ENCODE data around the gene CCN6. TPM values are rescaled to one million over a fixed set of nuclear protein-coding genes. Genes with fewer than 3 reads are reported as not detected.
"Not testable (repeated sequence)": the region's sequence is repeated elsewhere in the genome, so short reads cannot be mapped to it uniquely, and the experiment has no call there.

Gene CCN6
- total RNA-seq, 2 experiments from 2014 or later: not detected

DNA sequence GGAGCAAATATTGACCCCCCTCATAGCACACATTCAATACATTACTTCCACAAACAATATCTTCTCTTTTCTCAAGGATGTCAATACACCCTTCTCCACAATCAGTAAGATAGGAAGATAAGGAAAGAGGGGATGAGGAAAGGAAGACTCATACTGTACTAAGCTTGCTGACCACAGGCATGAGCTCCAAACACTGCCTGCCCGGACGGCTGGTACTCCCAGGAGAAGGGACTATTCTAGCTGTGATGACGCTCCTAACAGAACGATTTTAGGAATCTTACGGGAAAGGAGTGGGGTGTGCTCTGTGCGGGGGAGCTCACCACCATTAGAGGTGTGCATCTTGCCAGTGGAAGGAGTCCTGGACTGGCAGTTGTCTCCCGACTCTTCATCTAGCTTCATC lies 3.9 kb upstream of the CCN6 start:
- Mint-ChIP-seq H3K27ac (no peak overlapping the region), H3K27me3 (peaks cover 3% of the 10 kb centered on the region), H3K9me3 (no peaks in the 10 kb centered on the region), H3K4me3 (no peak overlapping the region), H3K36me3 (ENCODE audit: low read depth) (no peaks in the 10 kb centered on the region), H3K4me1 (ENCODE audit: low read depth) (no peaks in the 10 kb centered on the region)
- no peak overlapping the region for H3K4me3 ChIP-seq (ENCODE audit: low read length)
- no peaks in the 10 kb centered on the region for H3K4me1 ChIP-seq (ENCODE audit: insufficient read depth, low read length)
- ChIA-PET POLR2A (no interaction called here), CTCF (interaction anchor here (1.2 kb wide), 1 partner anchor 340 kb away, joined by 3 read pairs; no protein-coding TSS in a partner anchor)
- intact Hi-C loops (cut with DNase I, micrococcal nuclease): loop anchor here (10.0 kb wide), 4 partner anchors 55 to 1045 kb away; partner anchors contain the start of gene REV3L (in 1 of the 2)
- H3K27ac ChIP-seq (ENCODE audit: low read depth in 1 of 2, low read length in 2 of 2): no peak overlapping the region
- ATAC-seq (ENCODE audit: poor library complexity) (no peak), DNase-seq (no peak)
- no peaks in the 10 kb centered on the region for H3K9me3 ChIP-seq (ENCODE audit: control insufficient read depth in 1 of 2, insufficient read depth in 1 of 2, low read length in 2 of 2)
- TF ChIP-seq, protein P1, sequence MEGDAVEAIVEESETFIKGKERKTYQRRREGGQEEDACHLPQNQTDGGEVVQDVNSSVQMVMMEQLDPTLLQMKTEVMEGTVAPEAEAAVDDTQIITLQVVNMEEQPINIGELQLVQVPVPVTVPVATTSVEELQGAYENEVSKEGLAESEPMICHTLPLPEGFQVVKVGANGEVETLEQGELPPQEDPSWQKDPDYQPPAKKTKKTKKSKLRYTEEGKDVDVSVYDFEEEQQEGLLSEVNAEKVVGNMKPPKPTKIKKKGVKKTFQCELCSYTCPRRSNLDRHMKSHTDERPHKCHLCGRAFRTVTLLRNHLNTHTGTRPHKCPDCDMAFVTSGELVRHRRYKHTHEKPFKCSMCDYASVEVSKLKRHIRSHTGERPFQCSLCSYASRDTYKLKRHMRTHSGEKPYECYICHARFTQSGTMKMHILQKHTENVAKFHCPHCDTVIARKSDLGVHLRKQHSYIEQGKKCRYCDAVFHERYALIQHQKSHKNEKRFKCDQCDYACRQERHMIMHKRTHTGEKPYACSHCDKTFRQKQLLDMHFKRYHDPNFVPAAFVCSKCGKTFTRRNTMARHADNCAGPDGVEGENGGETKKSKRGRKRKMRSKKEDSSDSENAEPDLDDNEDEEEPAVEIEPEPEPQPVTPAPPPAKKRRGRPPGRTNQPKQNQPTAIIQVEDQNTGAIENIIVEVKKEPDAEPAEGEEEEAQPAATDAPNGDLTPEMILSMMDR (IDR thresholded peaks at IDR 0.05): no peak
- no peaks in the 10 kb centered on the region for H3K36me3 ChIP-seq (ENCODE audit: insufficient read depth, low read length)
- H3K27me3 ChIP-seq (ENCODE audit: control insufficient read depth in 1 of 2, insufficient read depth in 2 of 2, low read length in 2 of 2): no peaks in the 10 kb centered on the region

DNA sequence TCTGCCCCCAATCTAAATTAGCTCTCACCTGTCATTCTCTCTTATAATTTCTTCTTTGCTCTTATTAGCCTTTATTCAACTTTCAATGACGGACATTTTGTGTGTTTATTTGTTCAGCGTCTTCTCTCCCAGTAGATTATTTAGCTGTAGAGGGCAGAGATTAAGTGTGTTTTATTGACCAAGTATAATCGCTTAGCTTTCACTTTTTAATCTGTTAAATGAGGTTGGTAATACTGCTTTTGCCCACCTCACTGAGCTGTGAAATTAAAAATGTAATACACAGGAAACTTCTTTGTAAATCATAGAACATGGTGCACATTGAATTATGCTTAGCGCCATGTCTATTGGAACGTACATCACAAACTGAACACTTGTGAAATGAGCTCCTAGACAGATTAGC lies 3.5 kb upstream of the CCN6 start:
- H3K27me3 ChIP-seq (ENCODE audit: control insufficient read depth in 1 of 2, insufficient read depth in 2 of 2, low read length in 2 of 2): no peaks in the 10 kb centered on the region
- no peaks in the 10 kb centered on the region for H3K36me3 Mint-ChIP-seq (ENCODE audit: low read depth)
- CTCF ChIA-PET: interaction anchor here (1.1 to 1.2 kb wide), 2 partner anchors 14 to 340 kb away, joined by 3 read pairs; no protein-coding TSS in a partner anchor
- no peak overlapping the region for H3K4me3 ChIP-seq (ENCODE audit: low read length)
- no peaks in the 10 kb centered on the region for H3K9me3 Mint-ChIP-seq
- H3K4me1 ChIP-seq (ENCODE audit: insufficient read depth, low read length): no peaks in the 10 kb centered on the region
- H3K27me3 Mint-ChIP-seq: peaks cover 5% of the 10 kb centered on the region
- no peak overlapping the region for H3K27ac ChIP-seq (ENCODE audit: low read depth in 1 of 2, low read length in 2 of 2)
- intact Hi-C loops (cut with DNase I, micrococcal nuclease): no loop called here
- ATAC-seq (ENCODE audit: poor library complexity): no peak
- no peak for DNase-seq
- TF ChIP-seq, protein P1 (IDR thresholded peaks at IDR 0.05): no peak
- POLR2A ChIA-PET: no interaction called here
- H3K4me1 Mint-ChIP-seq (ENCODE audit: low read depth): no peaks in the 10 kb centered on the region
- no peak overlapping the region for H3K27ac Mint-ChIP-seq
- no peaks in the 10 kb centered on the region for H3K9me3 ChIP-seq (ENCODE audit: control insufficient read depth in 1 of 2, insufficient read depth in 1 of 2, low read length in 2 of 2)
- no peak overlapping the region for H3K4me3 Mint-ChIP-seq
- H3K36me3 ChIP-seq (ENCODE audit: insufficient read depth, low read length): no peaks in the 10 kb centered on the region

DNA sequence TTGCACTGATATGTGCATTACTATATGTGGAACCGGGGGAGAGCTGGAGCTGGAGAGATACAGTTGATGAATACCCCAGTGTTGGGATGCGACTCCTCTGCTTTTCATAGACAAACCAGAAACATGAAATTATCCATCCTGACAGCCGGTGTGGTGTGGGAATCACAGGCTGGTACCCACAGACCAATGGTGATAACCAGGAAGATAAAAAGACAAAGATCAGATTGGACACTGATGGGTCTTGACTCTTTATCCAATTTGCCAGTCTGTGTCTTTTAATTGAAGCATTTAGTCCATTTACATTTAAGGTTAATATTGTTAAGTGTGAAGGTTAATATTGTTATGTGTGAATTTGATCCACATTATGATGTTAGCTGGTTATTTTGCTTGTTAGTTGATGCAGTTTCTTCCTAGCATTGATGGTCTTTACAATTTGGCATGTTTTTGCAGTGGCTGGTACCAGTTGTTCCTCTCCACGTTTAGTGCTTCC lies 2.6 kb upstream of the CCN6 start:
- POLR2A ChIA-PET; H3K27me3 ChIP-seq (ENCODE audit: control insufficient read depth in 1 of 2, insufficient read depth in 2 of 2, low read length in 2 of 2); ATAC-seq (ENCODE audit: poor library complexity); H3K4me1 ChIP-seq (ENCODE audit: insufficient read depth, low read length); H3K36me3 Mint-ChIP-seq (ENCODE audit: low read depth); H3K9me3 ChIP-seq (ENCODE audit: control insufficient read depth in 1 of 2, insufficient read depth in 1 of 2, low read length in 2 of 2); H3K27me3 Mint-ChIP-seq; H3K4me3 ChIP-seq (ENCODE audit: low read length); H3K27ac ChIP-seq (ENCODE audit: low read depth in 1 of 2, low read length in 2 of 2); intact Hi-C loops (cut with DNase I, micrococcal nuclease); H3K4me1 Mint-ChIP-seq (ENCODE audit: low read depth); H3K27ac Mint-ChIP-seq; H3K4me3 Mint-ChIP-seq; DNase-seq; H3K36me3 ChIP-seq (ENCODE audit: insufficient read depth, low read length); H3K9me3 Mint-ChIP-seq: not testable (repeated sequence)
- CTCF ChIA-PET: interaction anchor here (1.1 to 1.2 kb wide), 2 partner anchors 13 to 341 kb away, joined by 3 read pairs; no protein-coding TSS in a partner anchor

DNA sequence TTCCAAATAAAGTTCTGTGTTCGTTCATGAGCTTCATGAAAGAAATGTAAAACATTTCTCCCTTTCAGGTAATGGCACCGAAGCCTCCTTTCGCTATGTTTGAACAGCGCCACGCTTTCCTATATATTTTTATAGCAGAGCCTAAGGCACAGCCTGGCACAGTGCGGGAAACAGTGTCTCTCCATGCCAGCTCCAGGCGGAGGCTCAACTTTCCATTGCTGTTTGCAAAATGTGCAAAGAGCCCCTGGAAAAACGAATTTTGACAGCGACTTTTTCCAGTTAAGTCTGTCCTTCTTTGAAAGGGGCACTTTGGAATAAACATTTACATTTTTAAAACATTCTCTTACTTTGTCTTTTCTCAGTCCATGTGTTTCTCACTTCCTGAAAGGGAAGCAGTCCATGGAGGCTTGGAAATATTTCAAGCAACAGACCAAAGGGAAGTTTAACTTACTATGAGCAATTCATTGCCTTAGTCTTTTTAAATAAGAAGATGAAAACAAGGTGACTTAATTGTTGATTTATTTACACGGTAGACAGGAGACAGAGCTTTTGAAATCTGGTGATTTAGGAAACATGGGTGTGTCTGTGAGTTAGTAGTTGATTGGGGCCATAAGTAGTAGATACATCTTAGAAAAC lies 769 bp downstream of the CCN6 start:
- Mint-ChIP-seq H3K27ac (no peak overlapping the region), H3K4me3 (no peak overlapping the region), H3K9me3 (no peaks in the 10 kb centered on the region), H3K4me1 (ENCODE audit: low read depth) (no peaks in the 10 kb centered on the region), H3K27me3 (peaks cover 5% of the 10 kb centered on the region), H3K36me3 (ENCODE audit: low read depth) (no peaks in the 10 kb centered on the region)
- intact Hi-C loops (cut with DNase I, micrococcal nuclease): no loop called here
- DNase-seq (no peak), ATAC-seq (ENCODE audit: poor library complexity) (no peak)
- POLR2A ChIA-PET: no interaction called here
- CTCF ChIA-PET: no interaction called here
- no peaks in the 10 kb centered on the region for H3K4me1 ChIP-seq (ENCODE audit: insufficient read depth, low read length)
- H3K36me3 ChIP-seq (ENCODE audit: insufficient read depth, low read length): no peaks in the 10 kb centered on the region
- no peaks in the 10 kb centered on the region for H3K27me3 ChIP-seq (ENCODE audit: control insufficient read depth in 1 of 2, insufficient read depth in 2 of 2, low read length in 2 of 2)
- no peaks in the 10 kb centered on the region for H3K9me3 ChIP-seq (ENCODE audit: control insufficient read depth in 1 of 2, insufficient read depth in 1 of 2, low read length in 2 of 2)
- TF ChIP-seq, protein P1 (IDR thresholded peaks at IDR 0.05): no peak
- H3K4me3 ChIP-seq (ENCODE audit: low read length): no peak overlapping the region
- H3K27ac ChIP-seq (ENCODE audit: low read depth in 1 of 2, low read length in 2 of 2): no peak overlapping the region
